Esophagus muscularis mucosa (tissue), 3 donors: ENCODE results near the gene ANGPT4.

Experiments
- POLR2AphosphoS5 ChIP-seq, 2 donors: sonication (generic); formaldehyde crosslinking; IDR thresholded peaks; one replicate each; pipeline ENCODE4 v1.6.1; 2017; ENCODE audit warnings: antibody characterized with exemption in 2 of 2
- TF ChIP-seq, protein P1 (sequence below), 3 experiments: fragments of 200-600 bp in 2 of 3; fragments of 450-650 bp in 1 of 3; sonication (generic) in 2 of 3; IDR thresholded peaks; one replicate each; pipeline ENCODE4 v1.5.1; 2017 to 2019; ENCODE audit warnings: antibody characterized with exemption in 3 of 3, mild to moderate bottlenecking in 2 of 3, moderate library complexity in 1 of 3

DNA sequence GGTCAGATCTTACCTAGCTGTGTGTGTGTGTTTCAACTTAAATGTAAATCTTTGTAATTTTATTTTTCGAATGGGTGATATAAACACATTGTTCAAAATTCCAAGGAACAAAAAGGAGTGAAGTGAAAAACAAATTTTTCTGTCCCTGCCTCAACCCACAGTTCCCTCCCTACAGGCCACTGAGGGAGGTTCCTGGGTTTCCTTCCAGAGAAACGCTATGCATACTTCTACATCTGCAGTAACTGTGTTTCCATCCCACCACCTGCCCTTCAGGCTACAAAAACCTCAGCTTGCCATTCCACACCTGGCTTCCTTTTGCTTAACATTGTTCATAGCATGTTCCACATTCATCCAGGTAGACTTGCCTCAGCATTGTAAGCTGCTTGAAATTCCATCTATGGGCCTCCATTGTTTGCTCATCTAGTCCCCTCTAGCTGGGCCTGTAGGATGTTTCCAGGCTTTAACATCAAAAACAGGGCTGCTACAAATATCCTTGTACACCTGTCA lies 12.0 kb downstream of the ANGPT4 start:
- TF ChIP-seq, protein P1, sequence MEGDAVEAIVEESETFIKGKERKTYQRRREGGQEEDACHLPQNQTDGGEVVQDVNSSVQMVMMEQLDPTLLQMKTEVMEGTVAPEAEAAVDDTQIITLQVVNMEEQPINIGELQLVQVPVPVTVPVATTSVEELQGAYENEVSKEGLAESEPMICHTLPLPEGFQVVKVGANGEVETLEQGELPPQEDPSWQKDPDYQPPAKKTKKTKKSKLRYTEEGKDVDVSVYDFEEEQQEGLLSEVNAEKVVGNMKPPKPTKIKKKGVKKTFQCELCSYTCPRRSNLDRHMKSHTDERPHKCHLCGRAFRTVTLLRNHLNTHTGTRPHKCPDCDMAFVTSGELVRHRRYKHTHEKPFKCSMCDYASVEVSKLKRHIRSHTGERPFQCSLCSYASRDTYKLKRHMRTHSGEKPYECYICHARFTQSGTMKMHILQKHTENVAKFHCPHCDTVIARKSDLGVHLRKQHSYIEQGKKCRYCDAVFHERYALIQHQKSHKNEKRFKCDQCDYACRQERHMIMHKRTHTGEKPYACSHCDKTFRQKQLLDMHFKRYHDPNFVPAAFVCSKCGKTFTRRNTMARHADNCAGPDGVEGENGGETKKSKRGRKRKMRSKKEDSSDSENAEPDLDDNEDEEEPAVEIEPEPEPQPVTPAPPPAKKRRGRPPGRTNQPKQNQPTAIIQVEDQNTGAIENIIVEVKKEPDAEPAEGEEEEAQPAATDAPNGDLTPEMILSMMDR (IDR thresholded peaks at IDR 0.05), result no peak
- no peak for TF ChIP-seq POLR2AphosphoS5 (IDR thresholded peaks at IDR 0.05)
